Medulla oblongata (tissue), 1 donor: ENCODE measurements around the gene SYNGR4.
A peak's percentile ranks its signal among the peaks of the same experiment; 100 is the strongest.
"Not testable (repeated sequence)": the region's sequence is repeated elsewhere in the genome, so short reads cannot be mapped to it uniquely, and the experiment has no call there.

ENCODE experiments used
- DNase-seq: peaks from one replicate; pipeline ENCODE4 v3.0.0-alpha.2; 2015; ENCODE audit errors: extremely low spot score

Gene SYNGR4, protein sequence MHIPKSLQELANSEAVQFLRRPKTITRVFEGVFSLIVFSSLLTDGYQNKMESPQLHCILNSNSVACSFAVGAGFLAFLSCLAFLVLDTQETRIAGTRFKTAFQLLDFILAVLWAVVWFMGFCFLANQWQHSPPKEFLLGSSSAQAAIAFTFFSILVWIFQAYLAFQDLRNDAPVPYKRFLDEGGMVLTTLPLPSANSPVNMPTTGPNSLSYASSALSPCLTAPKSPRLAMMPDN

DNA sequence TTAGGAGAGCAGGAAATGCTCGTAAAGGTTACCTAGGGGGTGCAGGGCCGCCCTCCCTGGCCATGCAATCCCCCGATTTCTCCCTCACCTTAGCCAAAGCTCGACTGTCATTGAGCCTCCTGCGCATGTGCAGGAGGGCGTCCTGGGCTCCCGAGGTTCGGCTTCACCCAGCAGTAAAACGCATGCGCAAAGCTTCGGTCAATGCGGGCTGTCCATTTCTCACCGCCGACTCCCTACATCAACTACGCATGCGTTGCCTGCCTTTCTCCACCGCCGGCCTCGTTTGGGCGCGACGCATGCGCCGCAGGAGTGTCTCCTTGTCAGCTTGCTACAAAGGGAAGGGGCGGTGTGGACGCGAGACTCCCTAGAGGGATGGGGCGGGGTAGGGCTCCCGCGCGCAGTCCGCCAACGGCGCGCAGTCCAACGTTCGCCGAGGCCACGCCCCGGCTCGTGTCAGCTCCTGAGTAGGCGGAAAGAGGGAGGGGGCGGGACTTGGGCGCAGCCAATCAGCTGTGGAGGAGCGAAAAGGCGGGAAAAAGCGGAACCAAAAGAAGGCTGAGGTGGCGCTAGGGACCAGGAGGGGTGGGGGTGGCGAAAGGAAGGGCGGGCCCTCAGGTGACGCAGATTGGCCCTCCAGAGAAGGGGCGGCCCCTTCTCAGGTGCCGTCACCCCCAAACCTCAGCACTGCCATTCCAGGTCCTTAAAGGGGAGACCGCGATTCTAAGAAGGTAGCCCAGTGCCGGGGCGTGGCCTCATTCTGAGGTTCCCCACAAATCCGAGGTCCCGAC is at the start of gene SYNGR4, which contains the start of gene TMEM143:
TSS of gene SYNGR4 (plus strand) at position 558 of the 788 bp plus-strand sequence. CDS start 1,476 bp downstream, outside the sequence.
TSS of gene TMEM143 (minus strand) at position 131 of the 788 bp plus-strand sequence. CDS start at position 111, 20 bp downstream.
- peak; percentile 100 for DNase-seq

DNA sequence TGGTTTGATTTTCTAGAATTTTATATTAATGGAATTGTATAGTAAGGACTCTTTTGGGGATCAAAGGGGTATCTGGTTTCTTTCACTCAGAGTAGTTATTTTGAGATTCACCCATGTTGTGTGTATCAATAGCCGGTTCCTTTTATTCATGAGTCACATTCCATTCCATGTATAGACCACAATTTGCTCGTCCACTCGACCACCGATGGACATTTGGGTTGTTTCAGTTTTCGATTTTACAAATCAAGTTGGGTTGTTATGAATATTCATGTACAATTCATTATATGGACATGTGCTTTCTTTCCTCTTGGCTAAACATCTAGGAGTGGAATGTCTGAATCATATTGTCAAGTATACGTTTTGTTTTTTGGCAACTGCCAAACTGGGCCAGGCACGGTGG is 48.5 kb upstream of the SYNGR4 start:
- DNase-seq = no peak

DNA sequence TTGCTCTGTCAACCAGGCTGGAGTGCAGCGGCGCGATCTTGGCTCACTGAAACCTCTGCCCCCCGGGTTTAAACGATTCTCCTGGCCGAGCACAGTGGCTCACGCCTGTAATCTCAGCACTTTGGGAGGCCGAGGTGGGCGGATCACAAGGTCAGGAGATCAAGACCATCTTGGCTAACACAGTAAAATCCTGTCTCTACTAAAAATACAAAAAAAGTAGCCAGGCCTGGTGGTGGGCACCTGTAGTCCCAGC is 46.5 kb upstream of the SYNGR4 start:
- not testable (repeated sequence) for DNase-seq

DNA sequence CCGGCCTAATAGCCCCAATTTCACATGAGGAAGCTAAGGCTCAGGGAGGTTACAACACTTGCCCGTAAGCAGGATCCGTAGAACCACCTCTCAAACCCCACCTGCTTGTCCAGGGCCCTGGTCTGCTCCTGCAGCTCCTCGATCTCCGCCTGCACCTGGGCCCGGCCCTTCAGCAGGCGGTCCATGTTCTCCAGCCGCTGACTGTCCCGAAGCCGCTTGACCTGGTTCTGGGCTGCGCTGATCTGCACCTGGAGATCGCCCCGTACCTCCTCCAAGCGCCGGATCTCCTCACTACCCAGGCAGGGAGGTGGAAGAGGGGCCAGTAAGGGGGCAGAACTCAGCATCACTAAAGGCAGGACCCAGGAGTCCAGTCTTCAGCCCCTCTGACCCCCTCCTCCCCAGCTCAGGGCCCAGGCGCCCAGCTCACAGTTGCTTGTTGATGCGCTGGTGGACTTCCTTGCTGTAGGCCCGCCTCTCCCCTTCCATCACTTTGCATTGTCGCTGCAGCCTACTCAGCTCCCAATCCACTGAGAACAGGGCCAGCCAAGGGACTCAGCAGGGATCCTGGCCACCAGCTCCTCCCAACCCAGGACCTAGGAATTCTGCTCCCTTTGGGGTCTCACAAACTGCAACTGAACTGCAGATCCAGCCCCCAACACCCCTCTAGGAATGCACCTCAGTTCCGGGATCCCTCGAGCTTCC is 45.7 kb upstream of the SYNGR4 start:
- no peak for DNase-seq

DNA sequence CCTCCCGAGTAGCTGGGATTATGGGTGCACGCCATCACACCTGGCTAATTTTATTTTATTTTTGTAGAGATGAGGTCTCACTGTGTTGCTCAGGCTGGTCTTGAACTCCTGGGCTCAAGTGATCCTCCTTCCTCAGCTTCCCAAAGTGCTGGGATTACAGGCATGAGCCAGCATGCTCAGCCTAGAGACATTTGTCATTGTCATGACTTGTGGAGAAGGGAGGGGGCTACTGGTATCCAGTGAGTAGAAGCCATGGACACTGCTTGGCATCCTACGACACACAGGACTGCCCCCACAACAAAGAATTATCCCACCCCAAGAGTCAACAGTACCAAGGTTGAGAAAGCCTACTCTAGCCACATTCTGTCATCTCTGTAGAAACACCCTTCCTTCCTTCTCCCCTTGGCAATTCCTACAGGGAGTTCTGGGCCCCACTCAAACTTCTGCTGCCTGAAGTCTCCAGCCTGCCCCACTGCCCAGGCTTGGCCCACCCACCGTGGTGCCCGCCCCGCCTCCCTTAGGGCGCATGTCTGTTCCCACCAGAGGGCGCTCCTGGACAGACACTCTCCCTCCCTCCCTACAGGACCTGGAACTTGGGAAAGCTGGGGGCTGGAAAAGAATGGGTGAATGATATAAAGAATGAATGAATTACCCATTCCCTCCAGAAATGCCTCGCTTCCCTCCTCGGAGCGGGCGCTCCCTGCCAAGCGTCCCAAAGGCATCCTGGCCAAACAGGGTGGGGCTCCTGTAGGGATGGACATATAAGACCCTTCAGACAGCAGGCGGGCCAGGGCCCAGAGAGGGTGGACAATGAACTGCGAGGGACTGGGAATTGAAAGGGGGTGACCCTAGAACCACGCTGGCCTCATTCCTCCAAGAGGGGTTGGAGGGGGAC is 44.3 kb upstream of the SYNGR4 start:
- peak; percentile 88 for DNase-seq

DNA sequence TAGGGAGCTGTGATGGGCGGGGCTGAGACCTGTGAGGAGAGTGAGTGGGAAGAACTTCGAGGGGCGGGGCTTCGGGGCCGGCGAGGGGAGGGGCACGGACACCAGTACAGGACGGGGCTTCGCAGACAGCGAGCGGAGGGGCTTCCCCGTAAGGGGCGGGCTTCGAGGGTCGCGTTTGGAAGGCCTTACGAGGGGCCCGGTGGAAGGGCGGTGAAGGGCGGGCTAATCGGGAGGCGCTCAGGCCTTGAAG is 42.9 kb upstream of the SYNGR4 start:
- peak; percentile 86 for DNase-seq

DNA sequence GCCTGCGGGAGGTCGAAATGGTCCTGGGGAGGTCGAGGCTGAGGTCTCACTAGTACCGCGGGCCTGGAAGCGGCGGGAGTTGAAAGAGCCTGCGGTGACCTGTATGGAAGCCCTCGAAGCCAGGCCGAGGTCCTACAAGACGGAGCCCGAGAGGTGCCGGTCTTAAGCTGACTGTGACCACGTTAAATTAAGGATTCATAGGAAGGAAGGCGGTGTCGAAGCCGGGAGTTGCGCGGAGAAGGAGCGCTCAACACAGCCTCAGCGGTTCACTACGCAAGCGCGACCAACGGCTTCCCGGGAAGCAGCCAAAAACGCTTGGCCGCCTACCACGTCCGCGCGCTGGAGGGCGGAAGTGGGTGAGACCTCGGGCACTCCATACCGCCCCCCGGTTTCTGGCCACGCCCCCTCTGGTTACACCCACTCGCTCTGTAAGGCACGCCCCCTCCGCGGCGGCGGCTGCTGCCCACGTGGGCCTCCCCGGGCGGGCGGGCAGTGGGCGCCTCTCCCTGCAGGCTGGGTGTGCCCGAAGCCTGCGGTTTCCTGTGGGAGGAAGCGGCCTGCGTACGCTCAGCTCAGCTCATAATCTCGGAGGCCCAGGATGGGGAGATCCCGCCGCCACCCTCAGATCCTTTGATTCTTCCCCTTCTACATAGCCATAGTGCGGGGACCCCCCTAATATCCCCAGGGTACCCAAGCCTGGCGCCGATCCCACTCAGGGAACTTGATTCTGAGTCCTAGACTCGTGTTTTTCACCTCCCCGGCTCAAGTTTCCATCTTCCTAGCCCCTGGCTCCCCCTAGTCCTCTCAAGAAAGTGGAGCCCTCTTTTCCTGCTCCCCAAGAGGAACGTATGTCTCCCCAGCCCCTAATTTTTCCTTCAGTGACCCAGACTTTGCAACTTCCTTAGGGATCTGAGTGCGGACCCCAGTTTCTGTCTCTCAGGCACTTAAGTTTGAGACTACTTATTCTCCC is 42.3 kb upstream of the SYNGR4 start:
- peak; percentile 98 for DNase-seq

DNA sequence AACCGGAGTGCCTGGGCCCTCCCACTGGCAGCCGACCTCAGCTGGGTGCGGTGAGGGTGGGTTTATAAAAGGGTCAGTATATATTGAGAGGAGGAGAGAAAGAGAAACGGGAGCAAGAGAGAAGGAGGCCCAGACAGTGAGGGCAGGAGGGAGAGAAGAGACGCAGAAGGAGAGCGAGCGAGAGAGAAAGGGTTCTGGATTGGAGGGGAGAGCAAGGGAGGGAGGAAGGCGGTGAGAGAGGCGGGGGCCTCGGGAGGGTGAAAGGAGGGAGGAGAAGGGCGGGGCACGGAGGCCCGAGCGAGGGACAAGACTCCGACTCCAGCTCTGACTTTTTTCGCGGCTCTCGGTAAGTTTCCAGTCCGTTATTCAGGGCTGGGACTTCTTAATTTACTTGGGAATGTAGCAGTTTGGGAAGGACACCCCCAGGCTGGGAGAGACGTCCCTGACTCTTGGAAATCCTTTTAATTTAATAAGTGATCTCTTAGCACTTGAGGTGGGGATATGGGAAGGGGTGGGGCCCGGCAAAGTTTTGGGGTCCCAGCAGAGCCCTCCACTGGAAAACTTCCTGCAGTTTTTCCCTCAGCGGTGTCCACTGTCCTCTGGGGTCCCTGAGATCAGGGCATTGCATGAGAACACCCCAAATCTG is 38.8 kb upstream of the SYNGR4 start, which contains the start of gene EMP3:
TSS of gene EMP3 (plus strand) at position 288 of the 646 bp plus-strand sequence. CDS start 1,293 bp downstream, outside the sequence.
- peak; percentile 68 for DNase-seq

DNA sequence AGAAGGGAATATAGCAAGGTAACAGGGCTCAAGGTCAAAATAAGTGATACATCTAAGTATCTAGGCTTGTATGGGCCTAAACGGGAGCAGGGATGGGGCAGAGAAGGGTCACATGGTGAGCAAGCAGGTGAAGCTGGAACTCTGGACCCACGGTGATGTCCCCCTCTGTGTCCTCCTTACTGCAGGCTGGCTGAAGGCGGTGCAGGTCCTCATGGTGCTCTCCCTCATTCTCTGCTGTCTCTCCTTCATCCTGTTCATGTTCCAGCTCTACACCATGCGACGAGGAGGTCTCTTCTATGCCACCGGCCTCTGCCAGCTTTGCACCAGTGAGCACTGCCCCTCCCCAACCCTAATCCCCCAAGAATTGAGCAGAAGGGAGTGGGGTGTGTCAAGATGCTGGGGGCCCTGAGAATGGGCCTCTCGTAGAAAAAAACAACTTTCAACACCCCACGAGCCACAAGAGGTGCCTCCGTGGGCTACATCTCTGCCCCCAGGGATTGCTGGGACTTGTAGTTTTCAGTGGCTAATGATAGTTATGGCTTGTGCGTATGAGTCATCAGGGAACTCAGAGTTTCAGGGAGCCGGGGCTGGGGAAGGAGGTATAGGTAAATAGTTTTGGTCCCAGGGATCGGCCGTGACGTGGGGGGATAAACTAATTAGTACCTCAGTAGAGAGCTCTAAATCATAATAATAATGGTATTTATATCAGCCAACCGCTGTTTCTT is 34.8 kb upstream of the SYNGR4 start:
- no peak for DNase-seq

DNA sequence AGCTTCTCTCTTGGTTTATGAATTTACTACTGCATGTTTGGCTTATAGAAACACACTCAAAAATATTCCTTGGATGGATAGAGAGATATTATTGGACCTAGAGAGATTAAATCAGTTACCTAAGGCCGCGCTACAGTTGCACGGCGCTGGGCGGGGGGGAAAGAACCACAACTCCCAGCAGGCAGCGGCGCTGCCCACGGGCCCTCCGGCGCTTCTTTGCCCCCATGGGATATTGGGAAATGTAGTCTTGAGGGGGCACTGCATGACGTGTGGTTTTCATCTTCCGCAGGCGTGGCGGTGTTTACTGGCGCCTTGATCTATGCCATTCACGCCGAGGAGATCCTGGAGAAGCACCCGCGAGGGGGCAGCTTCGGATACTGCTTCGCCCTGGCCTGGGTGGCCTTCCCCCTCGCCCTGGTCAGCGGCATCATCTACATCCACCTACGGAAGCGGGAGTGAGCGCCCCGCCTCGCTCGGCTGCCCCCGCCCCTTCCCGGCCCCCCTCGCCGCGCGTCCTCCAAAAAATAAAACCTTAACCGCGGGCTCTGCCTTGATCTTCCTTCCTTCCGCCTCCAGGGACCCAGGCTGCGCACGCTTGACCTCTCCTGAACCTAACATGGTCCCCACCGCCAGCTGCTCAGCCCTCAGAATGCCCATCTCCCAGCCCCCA is 34.0 kb upstream of the SYNGR4 start:
- DNase-seq = peak; percentile 93

DNA sequence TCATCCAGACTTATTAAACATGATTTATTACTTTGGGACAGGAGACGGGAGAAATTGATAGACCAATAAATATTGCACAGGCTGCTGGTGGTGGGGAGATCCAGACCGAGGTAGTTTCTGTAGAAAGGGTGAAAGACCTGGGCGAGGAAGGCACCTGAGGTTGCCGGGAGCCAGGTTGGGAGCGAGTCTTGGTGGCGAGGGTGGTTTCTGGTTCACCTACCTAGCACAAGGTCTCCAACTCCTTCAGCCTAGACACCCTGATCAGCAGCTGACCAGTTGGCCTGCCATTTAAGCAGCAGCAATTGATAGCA is 31.9 kb upstream of the SYNGR4 start:
- DNase-seq = no peak

DNA sequence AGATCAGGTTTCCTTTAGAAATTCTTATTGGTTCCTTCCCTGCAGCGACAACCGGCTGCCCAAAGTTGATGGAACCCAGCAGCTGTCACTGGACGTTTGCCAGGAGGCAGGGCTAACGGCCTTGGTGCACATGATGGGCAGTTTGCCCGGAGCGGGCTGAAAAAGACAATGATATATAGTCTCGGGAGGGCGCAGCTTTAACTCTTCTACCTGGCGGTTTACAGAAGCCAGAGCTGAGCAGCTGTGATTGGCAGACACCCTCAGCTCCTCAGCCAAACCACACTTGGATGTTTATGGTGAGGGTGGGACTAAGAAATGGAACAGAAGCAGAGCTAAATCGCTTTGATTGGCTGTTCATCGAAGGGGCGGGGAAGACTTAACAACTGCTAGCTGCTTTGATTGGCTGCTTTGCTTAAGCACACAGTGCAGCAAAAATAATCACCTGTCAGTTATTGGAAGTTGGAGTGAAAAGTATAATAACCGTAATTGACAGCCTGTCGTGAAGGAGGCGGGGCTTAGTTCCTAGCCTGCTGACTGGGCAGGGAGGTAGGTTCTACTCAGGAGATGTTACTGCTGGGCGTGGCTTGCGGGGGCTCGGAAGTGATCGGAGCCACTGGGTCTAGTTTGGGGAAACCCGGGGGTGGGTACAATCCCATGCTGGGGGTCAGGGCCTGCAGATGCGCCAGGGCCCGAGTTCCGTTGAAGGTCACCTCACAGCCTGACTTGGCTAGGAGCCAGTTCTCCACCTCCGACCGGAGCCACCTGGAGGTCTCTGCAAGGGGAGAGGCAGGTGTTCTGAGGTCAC is 31.3 kb upstream of the SYNGR4 start:
- DNase-seq = peak; percentile 96

DNA sequence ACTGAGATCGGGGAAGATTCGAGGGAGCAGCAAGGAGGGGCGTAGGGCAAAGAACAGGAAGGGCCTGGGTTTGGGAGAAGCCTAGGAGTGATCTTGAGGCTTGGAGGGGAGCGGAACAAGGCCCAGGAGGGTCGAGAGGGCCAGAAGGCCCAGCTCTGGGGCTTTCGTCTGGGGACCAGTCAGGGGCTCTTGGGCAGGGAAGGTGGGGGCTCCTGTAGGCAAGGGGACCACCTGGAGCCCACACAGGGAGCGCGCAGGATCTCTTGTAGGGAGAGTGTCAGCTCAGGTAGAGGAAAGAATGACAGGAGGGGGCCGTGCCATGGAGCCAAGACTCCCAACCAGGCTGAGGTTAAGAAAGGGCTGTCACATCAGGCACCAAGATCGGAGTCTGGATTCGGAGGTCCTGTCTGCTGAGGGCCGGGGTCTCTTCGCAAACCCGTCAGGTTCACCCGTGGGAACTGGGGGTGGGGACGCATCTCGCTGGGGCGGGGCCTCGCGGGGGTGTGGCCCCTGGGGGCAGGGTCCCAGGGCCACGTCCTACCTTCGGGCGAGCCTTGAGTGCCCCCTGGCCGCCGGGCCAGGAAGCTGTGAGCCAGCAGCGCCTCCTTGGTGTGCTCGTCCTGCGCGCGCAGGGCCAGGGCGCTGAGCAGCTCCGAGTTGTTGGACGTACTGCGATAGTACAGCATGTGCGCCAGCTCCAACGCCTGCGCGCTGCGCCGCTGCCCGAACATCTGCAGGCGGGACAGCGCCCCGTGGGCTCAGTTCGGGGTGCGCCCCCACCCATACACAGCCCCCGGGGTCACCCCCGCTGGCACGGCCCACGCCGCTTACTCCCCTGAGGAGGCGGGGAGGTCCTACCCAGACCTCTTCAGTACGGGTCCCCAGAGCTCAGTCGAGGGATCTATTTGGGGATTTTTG is 30.4 kb upstream of the SYNGR4 start:
- peak; percentile 90 for DNase-seq

DNA sequence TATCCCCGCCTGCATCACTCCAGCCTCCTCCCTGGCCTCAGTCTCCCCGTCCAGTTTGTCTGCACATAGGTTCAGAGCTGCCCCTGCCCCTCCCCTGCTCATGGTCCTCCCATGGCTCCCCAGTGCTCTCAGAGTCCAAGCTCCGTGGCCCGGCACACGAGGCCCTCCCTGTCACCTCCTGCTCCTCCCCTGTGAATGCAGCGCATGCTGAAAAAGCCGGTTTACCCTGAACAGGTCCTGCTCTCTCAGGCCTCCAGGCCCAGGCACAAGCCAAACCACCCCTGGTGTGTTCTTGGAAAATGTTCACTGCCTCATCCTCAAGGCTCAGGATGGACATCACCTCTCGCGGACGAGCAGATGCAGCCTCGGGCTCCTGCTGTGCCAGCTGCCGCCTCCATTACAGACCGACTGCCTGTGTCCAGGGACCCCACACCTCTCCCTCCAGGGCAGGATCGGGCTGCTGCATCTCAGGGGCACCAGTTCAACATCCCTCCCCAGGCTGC is 25.9 kb upstream of the SYNGR4 start:
- DNase-seq = no peak

DNA sequence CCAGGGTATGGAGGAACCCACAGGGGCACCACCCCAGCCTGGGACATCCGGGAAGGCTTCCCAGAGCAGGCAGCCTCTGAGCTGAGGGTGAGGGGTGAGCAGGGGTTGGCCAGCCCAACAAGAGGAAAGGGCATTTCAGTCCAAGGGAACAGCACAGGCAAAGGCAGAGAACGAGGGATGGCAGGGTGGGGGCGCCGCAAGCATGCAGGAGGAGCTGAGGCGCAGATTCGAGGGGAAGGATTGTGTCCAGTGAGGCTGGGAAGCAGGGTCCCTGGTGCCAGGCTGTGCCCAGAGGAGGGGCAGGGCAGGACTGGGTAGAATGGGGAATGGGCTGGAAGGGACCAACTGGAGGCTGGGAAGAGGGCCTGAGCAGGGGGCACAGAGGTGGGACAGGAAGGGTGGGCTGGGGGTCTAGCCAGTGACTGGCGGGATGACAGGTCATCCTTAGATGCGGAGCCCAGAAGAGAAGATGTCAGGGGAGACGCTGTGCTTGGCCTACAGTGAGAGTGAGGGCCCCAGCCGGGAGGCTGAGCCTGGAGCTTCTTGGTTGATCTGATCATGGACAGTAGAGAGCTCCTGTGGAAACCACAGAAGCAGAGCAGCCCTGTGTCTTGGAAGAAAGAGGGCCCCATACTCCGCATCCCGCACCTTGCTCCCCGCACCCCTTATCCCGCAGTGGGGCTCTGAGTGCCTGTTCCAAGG is 25.2 kb upstream of the SYNGR4 start:
- no peak for DNase-seq

DNA sequence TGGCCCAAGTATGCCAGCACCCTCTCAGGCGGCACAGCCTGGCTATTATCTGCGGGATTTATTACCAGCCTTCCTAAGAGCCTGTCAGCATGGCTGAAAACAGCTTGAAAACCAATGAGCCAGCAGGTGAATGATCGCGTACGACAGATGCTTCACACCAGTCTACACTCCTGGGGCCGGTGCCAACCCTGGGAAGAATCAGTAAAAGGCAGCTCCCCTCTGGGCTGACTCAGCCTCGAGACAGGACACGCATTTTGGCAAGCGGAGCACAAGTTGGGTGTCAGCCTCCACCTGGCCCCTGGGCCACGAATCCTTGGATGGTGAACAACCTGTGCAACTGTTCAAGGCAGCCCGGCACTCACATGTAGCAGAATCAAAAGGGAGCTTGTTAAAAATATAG is 23.2 kb upstream of the SYNGR4 start:
- peak; percentile 21 for DNase-seq
